NCI-H2196 (cell line): ENCODE data around the gene LTB4R2.

Source experiments
- DNase-seq: peaks from one replicate; lab custom pipeline; 2025; ENCODE audit not compliant: unreplicated experiment; lab: John Stamatoyannopoulos, UW

The LTB4R2 gene

DNA sequence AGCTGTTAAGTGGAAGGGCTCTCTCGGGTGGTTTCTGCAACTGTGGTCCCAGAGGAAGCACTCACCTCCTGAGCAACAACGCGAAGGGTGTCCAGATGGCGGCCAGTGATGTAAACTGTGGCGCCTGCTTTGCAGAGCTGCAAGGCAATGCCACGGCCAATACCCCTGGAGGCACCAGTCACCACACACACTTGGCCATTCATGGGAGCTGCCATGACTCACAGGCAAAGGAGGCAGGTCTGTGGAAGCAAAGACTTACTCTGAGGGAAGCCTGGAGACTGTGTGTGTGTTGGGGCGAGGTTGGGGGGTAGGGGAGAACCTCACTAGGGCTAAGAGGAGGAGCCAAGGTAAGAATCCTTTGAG is 11.1 kb upstream of the LTB4R2 start:
- no peak for DNase-seq

DNA sequence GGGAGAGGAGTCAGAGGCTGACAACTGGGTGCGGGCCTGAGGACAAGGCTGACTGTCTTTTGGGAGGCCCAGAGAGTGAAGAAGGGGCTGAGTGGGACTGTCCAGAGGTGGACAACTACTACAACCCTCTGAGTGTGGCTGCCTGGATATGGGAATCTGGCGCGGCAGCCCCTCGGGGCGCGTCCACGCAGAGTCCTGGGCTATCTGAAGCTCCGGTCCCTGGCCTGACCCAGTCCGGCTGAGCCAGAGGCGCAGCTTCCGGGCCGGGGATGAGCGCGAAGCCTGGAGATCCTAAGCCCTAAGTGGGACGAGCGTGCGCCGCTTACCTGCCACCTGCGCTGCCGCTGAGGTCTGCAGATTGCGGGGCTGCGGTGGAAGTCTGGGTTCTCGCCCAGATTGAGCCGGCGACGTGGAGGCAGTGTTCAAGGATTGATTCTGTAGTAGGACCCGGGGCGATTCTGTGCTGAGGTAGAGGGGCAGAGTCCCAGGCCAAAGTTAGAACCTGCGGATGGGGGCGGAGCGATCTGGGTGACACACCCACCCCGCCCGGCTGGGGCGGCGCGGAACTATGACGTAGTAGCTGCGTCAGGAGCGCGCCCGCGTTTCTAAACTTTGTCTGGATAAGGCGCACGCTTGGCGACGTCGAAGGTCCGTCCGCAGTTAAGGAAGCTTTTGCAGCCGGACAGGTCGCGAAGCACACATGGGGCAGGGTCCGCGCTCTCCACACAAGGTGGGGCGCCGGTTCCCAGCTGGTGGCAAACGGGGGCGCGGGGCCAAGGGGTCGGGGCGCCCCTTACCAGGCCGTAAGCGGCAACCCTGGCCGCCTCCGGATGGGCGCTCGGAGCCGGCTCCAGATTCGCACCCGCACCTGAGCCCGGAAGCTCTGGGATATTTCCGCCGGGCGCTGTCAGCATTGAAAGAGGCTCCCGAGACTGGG is 10.4 kb upstream of the LTB4R2 start, which contains the start of the genes DHRS1 and NOP9:
TSS of gene DHRS1 (minus strand) at position 526 of the 937 bp plus-strand sequence. CDS start 674 bp downstream, outside the sequence.
TSS of gene NOP9 (plus strand) at position 596 of the 937 bp plus-strand sequence. CDS start at position 701, 105 bp downstream.
- DNase-seq = peak; percentile 92

DNA sequence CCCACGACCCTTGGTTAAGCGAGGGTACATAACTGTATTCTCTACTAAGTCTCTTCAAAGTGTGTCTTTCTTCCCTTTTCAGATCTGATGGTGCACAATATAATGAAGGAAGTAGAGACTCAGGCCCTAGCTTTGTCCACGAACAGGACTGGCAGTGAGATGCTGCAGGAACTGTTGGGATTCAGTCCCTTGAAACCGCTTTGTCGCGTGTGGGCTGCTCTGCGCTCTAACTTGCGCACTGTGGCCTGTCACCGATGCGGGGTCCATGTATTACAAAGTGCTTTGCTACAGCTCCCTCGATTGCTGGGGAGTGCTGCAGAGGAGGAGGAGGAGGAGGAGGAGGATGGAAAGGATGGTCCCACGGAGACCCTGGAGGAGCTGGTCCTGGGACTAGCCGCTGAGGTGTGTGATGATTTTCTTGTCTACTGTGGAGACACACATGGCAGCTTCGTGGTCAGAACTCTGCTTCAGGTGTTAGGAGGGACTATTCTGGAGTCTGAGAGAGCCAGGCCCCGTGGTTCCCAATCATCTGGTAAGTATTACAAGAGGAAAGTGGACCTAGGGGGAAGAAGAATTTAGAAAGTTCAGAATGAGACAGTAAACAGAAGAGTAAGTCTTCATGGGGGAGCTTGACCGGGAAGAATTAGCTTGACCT is 9.5 kb upstream of the LTB4R2 start:
- no peak for DNase-seq

DNA sequence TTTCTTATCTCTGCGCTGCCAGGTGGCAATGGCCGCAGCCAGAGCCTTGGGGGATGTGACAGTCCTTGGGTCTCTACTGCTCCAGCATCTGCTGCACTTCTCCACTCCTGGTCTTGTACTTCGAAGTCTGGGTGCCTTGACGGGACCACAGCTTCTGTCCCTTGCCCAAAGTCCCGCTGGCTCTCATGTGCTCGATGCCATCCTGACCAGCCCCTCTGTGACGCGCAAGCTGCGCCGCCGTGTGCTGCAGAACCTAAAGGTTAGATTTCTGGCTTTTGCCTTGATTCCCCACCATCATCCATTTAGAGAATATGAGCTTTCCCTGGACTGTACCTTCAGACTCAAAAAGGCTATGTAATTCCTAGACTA is 5.9 kb upstream of the LTB4R2 start:
- no peak for DNase-seq

DNA sequence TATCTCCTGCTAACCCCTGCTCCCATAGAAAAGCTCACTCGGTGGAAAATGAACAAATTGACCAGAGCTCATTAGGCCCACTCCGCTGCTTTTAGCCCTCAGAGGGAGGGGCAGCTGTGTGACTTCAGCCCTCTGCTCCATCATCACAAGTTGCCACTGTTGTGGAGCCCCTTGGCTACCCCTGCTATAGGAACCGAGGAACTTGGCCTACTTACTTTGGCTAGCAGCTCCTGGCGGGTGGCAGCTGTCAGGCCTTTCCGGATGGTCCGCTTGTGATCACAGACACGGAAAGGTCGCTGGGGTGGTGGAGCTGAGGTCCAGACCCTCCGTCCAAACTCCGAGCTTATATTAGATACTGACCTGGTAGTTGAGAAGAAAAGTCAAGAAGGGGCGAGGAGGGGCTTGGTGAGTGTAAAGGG is 2.8 kb upstream of the LTB4R2 start:
- DNase-seq = no peak

DNA sequence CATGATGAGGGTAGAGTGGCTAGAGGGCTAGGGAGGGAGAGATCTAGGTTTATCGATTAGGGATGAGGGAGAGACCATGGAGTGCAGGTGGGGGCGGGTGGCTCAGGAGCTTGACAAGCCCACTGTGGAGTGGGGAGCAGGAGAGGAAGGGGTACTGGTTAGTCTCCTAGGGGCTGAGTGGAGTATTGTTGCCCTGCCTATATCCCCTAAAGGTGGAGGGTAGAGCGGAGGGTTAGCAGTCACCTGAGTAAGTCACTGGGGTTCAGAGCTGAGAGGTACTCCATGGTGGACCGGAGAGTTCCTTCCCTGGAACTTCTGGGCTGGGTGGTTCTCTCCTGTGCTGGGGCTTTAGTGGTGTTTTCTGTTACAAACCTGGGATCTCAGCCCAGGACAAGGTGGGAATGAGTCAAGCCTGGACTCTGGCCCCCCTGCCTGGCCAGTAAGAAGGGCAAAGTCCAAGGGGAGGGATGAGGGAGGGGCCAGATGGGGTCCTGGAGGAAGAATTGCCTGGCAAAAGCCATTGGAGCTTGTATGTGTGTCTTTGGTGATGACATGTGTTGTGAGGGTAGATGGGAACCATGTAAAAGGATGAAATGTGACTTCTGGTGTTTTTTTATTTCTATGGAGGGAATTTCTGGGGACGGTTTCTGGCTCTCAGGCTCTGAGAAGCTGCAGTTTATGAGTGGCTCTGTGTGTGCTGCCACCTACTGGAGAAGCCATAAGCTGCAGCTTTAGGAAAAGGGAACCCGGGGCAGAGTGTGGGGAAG is 2.2 kb upstream of the LTB4R2 start, which contains the start of gene CIDEB:
TSS of gene CIDEB (minus strand) at position 403 of the 767 bp plus-strand sequence. CDS start at position 284, 119 bp downstream.
- DNase-seq = peak; percentile 72

DNA sequence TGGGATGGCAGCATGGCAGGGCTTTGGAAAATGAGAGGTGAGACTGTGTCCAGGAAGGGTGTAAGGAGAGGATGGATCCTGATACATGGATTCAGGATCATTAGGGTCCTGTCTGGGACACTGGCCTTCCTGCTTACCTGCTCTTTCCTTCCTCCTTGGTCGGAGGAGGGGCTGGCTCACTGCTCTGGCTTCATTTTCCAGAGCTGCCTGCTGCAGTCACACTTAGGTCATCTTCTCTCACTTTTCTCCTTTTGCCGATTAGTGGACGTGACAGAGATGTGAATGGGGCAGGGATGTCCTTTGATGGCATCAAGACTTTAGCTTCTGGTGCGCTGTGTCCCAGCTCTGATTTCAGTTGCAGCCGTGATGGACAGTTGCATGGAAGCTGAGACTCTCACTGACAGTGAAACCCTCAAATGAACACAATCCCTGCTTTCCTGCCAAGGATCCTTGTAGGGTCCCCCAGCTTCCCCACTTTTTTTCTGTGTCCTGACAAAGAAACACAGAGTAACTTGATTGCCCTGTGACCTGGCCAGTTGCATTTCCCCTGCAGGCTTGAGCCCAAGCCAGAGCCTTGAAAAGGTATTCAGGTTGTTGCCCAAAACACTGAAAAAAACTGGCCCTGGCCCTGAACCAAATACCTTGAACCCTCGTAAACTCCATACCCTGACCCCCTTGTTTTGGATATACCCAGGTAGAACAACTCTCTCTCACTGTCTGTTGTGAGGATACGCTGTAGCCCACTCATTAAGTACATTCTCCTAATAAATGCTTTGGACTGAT is 1.4 kb upstream of the LTB4R2 start:
- DNase-seq = no peak

- DNase-seq = peak; percentile 45
Measured at GRCh38 chr14:24310265-24310645, 315 bp downstream of the LTB4R2 start.

- peak; percentile 81 for DNase-seq
Measured at GRCh38 chr14:24310646-24311604, 985 bp downstream of the LTB4R2 start, which contains the start of gene LTB4R. Gene LTB4R (plus strand): TSS chr14:24311502. CDS start chr14:24315652, 4,150 bp downstream.

DNA sequence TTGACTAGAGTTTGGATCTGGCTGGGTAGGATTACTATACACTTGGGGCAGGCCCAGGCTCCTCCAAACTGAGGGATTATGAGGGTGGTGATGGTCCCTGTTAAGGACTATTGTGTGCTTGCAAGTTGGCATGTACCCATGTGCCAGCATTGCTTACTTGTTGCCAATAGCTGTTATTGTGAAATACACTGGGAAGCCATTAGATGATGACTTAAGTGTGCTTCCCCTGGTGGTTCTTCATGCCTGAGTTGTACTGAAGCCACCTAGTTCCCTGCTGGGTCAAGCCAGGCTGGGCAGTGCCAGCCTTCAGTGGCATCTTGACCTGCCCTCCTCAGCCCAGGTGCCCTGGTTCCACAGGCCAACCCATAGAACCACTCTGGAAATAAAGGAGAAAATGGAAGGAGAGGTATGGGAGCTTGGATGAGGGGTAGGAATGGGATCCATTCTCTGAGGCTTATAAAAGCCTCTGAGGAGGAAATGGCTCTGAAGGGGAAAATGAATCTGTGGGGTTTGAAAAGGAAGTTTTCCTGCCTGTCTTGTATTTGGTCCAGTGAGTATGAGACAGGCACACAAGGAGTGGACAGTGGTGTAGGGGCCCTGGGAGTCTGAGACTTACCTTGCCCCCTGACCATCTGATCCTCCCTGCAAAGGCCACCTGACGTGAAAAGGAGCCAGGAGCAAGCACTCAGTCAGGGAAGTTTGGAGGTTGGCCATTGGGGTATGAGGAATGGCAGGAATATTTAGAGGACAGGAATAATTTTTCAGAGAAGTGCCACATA is 2.1 kb downstream of the LTB4R2 start:
- no peak for DNase-seq

DNA sequence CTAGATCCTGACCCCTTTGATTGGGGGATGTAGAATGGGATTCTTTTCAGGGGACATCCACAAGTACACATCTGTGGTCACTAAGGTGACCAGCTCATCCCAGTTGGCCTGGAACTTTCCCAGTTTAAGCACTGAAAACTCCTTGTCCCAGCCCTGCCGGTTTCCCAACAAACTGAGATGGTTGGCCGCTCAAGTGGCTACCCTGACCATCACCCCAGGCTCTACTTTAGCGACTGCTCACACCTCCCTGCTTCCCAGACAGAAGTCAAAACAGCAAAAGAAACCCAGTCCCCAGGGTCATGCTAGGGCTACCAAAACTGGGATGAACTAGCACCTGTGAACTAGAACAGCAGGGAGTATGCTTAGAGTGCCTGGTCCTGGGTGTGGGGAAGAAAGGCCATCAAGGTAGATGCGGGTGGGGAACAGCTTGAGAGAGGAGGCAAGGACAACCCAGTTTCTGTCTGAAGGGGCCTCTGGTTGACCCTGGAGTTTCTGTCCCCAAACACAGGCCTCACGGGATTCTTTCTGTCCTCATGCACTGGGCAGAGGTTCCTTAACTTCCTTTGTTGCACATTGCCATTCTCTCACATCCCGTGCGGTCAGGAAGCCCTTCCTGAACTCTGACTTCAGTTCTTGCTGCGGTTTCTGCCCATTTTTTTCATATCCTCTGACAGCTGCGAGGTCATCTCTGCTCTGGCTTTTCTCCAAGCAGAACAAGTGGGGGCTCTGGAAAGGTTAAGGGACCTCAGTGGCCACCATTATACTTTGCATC is 3.0 kb downstream of the LTB4R2 start:
- no peak for DNase-seq

GRCh38 chr14:24313913-24314312 is 4.0 kb downstream of the LTB4R2 start:
- no peak for DNase-seq

- no peak for DNase-seq
Measured at GRCh38 chr14:24314377-24315193, 4.6 kb downstream of the LTB4R2 start.

DNA sequence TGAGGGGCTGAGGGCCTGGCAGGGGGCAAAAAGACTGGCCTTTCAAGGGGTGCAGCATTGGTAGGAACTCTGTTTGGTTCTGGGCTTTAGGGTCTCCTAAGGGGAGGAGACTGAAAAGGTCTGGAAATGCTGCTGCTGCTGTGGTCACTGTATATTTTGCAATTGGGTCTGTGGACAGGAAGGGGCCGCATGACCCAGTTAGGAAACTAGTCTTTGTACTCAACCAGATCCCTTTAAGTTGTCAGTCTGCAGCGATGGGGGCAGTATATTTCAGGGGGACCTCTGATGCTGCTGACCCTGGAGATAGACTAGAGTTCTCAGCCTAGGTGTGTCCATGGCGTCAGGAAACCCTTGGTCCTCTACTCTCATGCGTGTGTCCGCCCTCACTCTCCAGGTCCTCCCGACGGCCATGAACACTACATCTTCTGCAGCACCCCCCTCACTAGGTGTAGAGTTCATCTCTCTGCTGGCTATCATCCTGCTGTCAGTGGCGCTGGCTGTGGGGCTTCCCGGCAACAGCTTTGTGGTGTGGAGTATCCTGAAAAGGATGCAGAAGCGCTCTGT is 5.4 kb downstream of the LTB4R2 start:
- no peak for DNase-seq

DNA sequence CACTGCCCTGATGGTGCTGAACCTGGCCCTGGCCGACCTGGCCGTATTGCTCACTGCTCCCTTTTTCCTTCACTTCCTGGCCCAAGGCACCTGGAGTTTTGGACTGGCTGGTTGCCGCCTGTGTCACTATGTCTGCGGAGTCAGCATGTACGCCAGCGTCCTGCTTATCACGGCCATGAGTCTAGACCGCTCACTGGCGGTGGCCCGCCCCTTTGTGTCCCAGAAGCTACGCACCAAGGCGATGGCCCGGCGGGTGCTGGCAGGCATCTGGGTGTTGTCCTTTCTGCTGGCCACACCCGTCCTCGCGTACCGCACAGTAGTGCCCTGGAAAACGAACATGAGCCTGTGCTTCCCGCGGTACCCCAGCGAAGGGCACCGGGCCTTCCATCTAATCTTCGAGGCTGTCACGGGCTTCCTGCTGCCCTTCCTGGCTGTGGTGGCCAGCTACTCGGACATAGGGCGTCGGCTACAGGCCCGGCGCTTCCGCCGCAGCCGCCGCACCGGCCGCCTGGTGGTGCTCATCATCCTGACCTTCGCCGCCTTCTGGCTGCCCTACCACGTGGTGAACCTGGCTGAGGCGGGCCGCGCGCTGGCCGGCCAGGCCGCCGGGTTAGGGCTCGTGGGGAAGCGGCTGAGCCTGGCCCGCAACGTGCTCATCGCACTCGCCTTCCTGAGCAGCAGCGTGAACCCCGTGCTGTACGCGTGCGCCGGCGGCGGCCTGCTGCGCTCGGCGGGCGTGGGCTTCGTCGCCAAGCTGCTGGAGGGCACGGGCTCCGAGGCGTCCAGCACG is 6.1 kb downstream of the LTB4R2 start:
- no peak for DNase-seq

- no peak for DNase-seq
Measured at GRCh38 chr14:24316597-24316950, 6.6 kb downstream of the LTB4R2 start.
